Heart right ventricle (tissue), 16 donors: ENCODE results near the gene TSEN2. TPM values are rescaled to one million over a fixed set of nuclear protein-coding genes. Genes with fewer than 3 reads are reported as not detected.
"Not testable (repeated sequence)": the region's sequence is repeated elsewhere in the genome, so short reads cannot be mapped to it uniquely, and the experiment has no call there.

Experiments
- ATAC-seq, 8 donors: fragments of 200-7000 bp; cut with Tn5 transposase; one replicate each; pipeline ENCODE4 v1.9.1; 2020; ENCODE audit warnings: mild to moderate bottlenecking in 8 of 8, moderate library complexity in 8 of 8, moderate number of reproducible peaks in 1 of 8
- DNase-seq, 2 donors: peaks; one replicate each; pipeline ENCODE4 v3.0.0-alpha.2; 2020
- H3K27ac ChIP-seq, 10 donors: fragments of 200-600 bp; sonication (generic) in 2 of 10; one replicate each; pipeline versions ENCODE4 v1.5.0 to v1.8.0; 2020 to 2022; ENCODE audit warnings: mild to moderate bottlenecking in 3 of 10
- H3K27me3 ChIP-seq, 7 donors: fragments of 200-600 bp; one replicate each; pipeline ENCODE4 v1.8.0; 2021 to 2022; ENCODE audit warnings: mild to moderate bottlenecking in 2 of 7
- H3K36me3 ChIP-seq, 9 donors: fragments of 200-600 bp; sonication (generic) in 1 of 9; one replicate each; pipeline versions ENCODE4 v1.5.0 to v1.8.0; 2020 to 2022; ENCODE audit warnings: mild to moderate bottlenecking in 2 of 9
- H3K4me1 ChIP-seq, 9 donors: fragments of 200-600 bp; sonication (generic) in 1 of 9; one replicate each; pipeline versions ENCODE4 v1.5.0 to v1.8.0; 2020 to 2022; ENCODE audit warnings: mild to moderate bottlenecking in 4 of 9
- H3K4me3 ChIP-seq, 10 donors: fragments of 200-600 bp; sonication (generic) in 2 of 10; one replicate each; pipeline versions ENCODE4 v1.5.0 to v1.8.0; 2020 to 2022; ENCODE audit warnings: mild to moderate bottlenecking in 7 of 10, moderate library complexity in 2 of 10
- H3K9me3 ChIP-seq, 11 donors: fragments of 200-600 bp in 10 of 11; sonication (generic) in 2 of 11; one replicate each; pipeline versions ENCODE4 v1.5.0 to v1.8.0; 2013 to 2022; ENCODE audit warnings: mild to moderate bottlenecking in 2 of 11, control low read depth in 1 of 11, moderate library complexity in 1 of 11
- WGBS, 2 donors: extraction: QIAGEN DNeasy Blood & Tissue Kit; methylation state at CpG; one replicate each; pipeline ENCODE4 v1.1.7; 2013; ENCODE audit warnings: inconsistent platforms in 1 of 2; 5-methylcytosine and 5-hydroxymethylcytosine counted together
- intact Hi-C, 10 donors: fragments of 100-400 bp; cut with DNase I; formaldehyde crosslinking; loops; one replicate each; pipeline versions ENCODE4 v1.11.1 to v1.14.2; 2022
- polyA plus RNA-seq, 2 donors: library from polyadenylated mRNA; stranded (reverse); fragments of 200-250 nt; gene quantifications; one replicate each; pipeline ENCODE4 v1.2.3, GENCODE V29; 2013
- total RNA-seq, 10 donors: library from RNA; stranded (reverse); fragmentation: NEBNext Ultra II Directional in 3 of 10; extraction: Animal tissue kit (Norgen Biotek cat#: 25700) in 3 of 10; gene quantifications; one replicate each; pipeline versions ENCODE4 v1.2.1 to v1.2.4, GENCODE V29; 2021 to 2023
- TF ChIP-seq, protein P1 (sequence below), 9 donors: fragments of 200-600 bp; sonication (generic) in 2 of 9; IDR thresholded peaks; one replicate each; pipeline versions ENCODE4 v1.5.0 to v1.8.0; 2021 to 2022; ENCODE audit warnings: antibody characterized with exemption in 9 of 9, mild to moderate bottlenecking in 5 of 9, moderate library complexity in 1 of 9
- donor health status: Arrhythmogenic right ventricular cardiomyopathy.
- donor health status: ischemic (EF 13 %, LVEDD 7.1; RV severe dilation, severe dysfunction).
- donor health status: healthy with polysubstance abuse.
- donor health status: DM: no; HTN: yes; CAD: no.
- donor health status: DM: no; HTN: no; CAD: no.
- donor health status: ischemic (EF 25% LVEDD 6.9; RV normal size, moderate dysfunction).
- donor health status: ischemic (EF 25% LVEDD 5.7; RV mildly dilated, moderate dysfunction).
- donor health status: healthy.
- donor health status: DM: yes; HTN: yes; CAD: no.
- donor health status: Ischemic cardiomyopathy.
- donor health status: ischemic (EF 35%, LVEDD 5.7; RV mildly dilated, moderate dysfunction).
- donor health status: nonischemic (EF 11% LVEDD 7.7; RV severe dilation, severe dysfunction).
- donor health status: DM: yes; HTN: yes; CAD: no.
- donor health status: PGD.
- donor health status: ischemic (EF 29% LVEDD 5.4; RV normal size, mild dysfunction).
- donor health status: nonischemic (EF 23%, LVEDD 6.1; RV moderate dilation, normal function).

The TSEN2 gene
- total and polyA plus RNA-seq, 12 donors: 15.7 to 33.7 (median 19.8) TPM

DNA sequence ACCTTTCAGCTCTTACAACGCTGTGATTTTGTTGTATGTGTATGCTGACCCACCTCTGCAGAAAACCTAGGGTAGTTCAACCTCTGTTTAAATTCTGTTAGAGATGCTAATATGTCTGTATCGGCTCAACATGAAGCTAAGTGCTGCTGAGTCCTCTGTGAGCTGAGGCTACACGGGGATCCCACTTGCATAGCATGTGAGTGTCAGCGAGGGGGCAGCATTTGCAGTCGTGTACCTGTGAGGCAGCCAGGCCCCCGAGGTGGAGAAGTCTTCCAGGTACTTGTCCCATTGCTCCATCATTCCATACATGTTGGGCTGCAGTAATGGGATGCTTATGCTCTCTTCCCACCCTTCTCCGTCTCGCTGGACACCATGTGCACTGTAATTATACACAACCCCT lies 57.3 kb downstream of the TSEN2 start:
- DNase-seq (no peak), ATAC-seq (peak in 5 of 8 donors; percentile 33 to 52 (median 42))
- intact Hi-C loops: no loop called here
- 61 to 65% methylated on average over 8 of the region's 8 CpGs for WGBS, 2 donors
- Histone ChIP-seq H3K4me1 (no peaks in the 10 kb centered on the region), H3K4me3 (no peak overlapping the region), H3K27ac (no peak overlapping the region), H3K9me3 (no peaks in the 10 kb centered on the region), H3K36me3 (peaks cover 0 to 24% (median 0%) of the 10 kb centered on the region in 9 donors), H3K27me3 (no peaks in the 10 kb centered on the region)
- TF ChIP-seq, protein P1, sequence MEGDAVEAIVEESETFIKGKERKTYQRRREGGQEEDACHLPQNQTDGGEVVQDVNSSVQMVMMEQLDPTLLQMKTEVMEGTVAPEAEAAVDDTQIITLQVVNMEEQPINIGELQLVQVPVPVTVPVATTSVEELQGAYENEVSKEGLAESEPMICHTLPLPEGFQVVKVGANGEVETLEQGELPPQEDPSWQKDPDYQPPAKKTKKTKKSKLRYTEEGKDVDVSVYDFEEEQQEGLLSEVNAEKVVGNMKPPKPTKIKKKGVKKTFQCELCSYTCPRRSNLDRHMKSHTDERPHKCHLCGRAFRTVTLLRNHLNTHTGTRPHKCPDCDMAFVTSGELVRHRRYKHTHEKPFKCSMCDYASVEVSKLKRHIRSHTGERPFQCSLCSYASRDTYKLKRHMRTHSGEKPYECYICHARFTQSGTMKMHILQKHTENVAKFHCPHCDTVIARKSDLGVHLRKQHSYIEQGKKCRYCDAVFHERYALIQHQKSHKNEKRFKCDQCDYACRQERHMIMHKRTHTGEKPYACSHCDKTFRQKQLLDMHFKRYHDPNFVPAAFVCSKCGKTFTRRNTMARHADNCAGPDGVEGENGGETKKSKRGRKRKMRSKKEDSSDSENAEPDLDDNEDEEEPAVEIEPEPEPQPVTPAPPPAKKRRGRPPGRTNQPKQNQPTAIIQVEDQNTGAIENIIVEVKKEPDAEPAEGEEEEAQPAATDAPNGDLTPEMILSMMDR (IDR thresholded peaks at IDR 0.05): peak in 7 of 9 donors; percentile 24 to 46 (median 39)

DNA sequence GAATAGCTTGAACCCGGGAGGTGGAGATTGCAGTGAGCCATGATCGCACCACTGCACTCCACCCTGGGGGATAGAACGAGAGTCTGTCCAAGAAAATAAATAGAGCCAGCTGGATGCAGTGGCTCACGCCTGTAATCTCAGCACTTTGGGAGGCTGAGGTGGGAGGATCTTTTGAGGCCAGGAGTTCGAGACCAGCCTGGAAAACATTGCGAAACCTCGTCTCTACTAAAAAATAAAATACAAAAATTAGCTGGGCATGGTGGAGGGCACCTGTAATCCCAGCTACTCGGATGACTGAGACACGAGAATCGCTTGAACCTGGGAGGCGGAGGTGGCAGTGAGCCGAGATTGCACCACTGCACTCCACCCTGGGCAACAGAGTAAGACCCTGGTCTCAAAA lies 59.2 kb downstream of the TSEN2 start:
- intact Hi-C loops, H3K27me3 ChIP-seq, H3K4me3 ChIP-seq, DNase-seq, ATAC-seq, H3K9me3 ChIP-seq, H3K4me1 ChIP-seq, H3K27ac ChIP-seq: not testable (repeated sequence)
- peaks cover 0 to 24% (median 0%) of the 10 kb centered on the region in 9 donors for H3K36me3 ChIP-seq
- WGBS, 2 donors: 89% methylated on average over 12 of the region's 12 CpGs

DNA sequence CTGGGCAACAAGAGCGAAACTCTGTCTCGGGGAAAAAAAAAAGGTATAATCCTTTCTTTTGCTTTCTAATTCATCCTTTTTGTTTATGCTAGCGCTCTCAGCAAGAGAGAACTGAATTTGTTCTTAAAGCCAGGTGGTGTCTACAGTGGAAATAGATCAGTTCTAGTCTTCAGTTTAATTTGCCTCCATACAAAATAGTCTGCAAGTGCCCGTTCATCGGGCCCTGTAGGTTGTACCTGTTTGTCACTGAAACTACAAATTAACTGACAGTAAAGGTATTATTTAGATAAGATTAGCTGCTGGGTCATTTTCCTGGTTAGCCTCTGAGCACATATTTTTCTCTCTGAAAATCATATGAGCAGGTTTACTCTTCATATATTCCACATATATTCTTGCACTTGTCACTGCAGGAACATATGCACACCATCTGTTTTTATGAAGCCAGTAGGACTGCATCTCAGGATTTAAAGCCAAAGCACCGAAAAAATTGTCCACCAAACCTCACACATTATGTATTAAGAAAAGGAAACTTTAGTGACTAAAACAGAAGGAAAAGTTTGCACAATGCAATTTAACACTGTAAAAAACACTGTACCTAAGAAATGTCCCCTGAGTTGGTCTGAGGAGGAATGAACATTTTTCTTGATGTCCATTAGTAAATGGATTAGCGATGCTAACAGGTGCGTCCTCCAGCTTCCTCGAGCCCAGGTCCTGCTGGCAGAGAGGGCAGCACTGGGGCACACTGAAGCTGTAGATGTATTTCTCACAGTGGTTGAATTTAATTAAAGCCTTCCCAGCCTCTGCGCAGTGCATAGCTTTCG lies 60.6 kb downstream of the TSEN2 start:
- no peak for ATAC-seq
- no peaks in the 10 kb centered on the region for H3K4me1 ChIP-seq
- TF ChIP-seq, protein P1 (IDR thresholded peaks at IDR 0.05): no peak
- no peaks in the 10 kb centered on the region for H3K9me3 ChIP-seq
- H3K27ac ChIP-seq: no peak overlapping the region
- H3K4me3 ChIP-seq: no peak overlapping the region
- DNase-seq: no peak
- H3K36me3 ChIP-seq: peaks cover 0 to 13% (median 0%) of the 10 kb centered on the region in 9 donors
- intact Hi-C loops: no loop called here
- WGBS, 2 donors: 72 to 81% methylated on average over 11 of the region's 11 CpGs
- H3K27me3 ChIP-seq: peaks cover 0 to 1% (median 0%) of the 10 kb centered on the region in 7 donors

DNA sequence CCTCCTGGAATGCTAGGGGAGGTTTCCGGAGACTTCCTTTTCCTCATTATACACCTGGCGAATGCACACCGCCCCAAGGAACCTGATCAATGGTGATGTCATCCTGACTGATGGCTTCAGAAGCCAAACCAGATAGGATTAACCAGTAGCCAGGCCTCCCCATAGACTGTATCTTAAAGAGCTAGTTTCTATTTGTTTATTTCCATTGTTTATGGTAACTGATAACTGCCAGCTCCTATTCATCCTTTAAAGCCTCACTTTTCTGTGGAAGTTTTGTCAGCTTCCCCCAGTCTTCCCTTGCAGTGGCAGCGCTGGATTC lies 61.2 kb downstream of the TSEN2 start, which contains the start of gene MKRN2OS:
MKRN2OS (minus strand) TSS at position 27 of the 319 bp plus-strand sequence. CDS start 35 bp downstream, outside the sequence.
- 56 to 73% methylated on average over 4 of the region's 4 CpGs for WGBS, 2 donors
- intact Hi-C loops: no loop called here
- peaks cover 0 to 7% (median 0%) of the 10 kb centered on the region in 9 donors for H3K36me3 ChIP-seq
- H3K4me3 ChIP-seq: no peak within 1 kb of the TSS
- DNase-seq: no peak
- no peak within 1 kb of the TSS for H3K27ac ChIP-seq
- TF ChIP-seq, protein P1 (IDR thresholded peaks at IDR 0.05): no peak
- no peaks in the 10 kb centered on the region for H3K9me3 ChIP-seq
- H3K27me3 ChIP-seq: peaks cover 0 to 7% (median 0%) of the 10 kb centered on the region in 7 donors
- no peaks in the 10 kb centered on the region for H3K4me1 ChIP-seq
- peak in 1 of 8 donors; percentile 17 for ATAC-seq
